ENCODE measurements around the gene NR4A2. TPM values are rescaled to one million over a fixed set of nuclear protein-coding genes. Genes with fewer than 3 reads are reported as not detected.

NR4A2 gene
- total RNA-seq (2021) (1.1 and 1.8 TPM in 2 replicates), Bru-seq, nascent RNA (percentile 60 among the genes with signal in this experiment), BruChase-seq, experiment 1, labeled RNA remaining after a 2-hour chase (percentile 43 among the genes with signal in this experiment), BruChase-seq, experiment 2, labeled RNA remaining after a 6-hour chase (percentile 36 among the genes with signal in this experiment)
- long read RNA-seq, partial matches to known transcripts = 0 of 2 reads
- long read RNA-seq, other reads (novel, unspliced or antisense) = 2 of 2 reads

GRCh38 chr2:156332534-156333273 lies at the start of gene NR4A2:
Gene NR4A2 (minus strand): TSS chr2:156332721. CDS start chr2:156330186, 2,535 bp downstream.
- Histone ChIP-seq H3K4me3 (ENCODE audit: low read depth, low read length, poor library complexity, severe bottlenecking) (peak within 1 kb of the TSS; percentile 79), H3K4me1 (ENCODE audit: insufficient read depth, low read length, poor library complexity, severe bottlenecking) (peaks cover 20% of the 10 kb centered on the region), H3K27ac (ENCODE audit: low read depth, low read length, poor library complexity, severe bottlenecking) (peak within 1 kb of the TSS; percentile 91), H3K27me3 (replicated peaks; ENCODE audit: insufficient read depth, low read depth, low read length, poor library complexity) (no peaks in the 10 kb centered on the region), H3K9me3 (ENCODE audit: low read depth, low read length, poor library complexity, severe bottlenecking) (no peaks in the 10 kb centered on the region), H3K36me3 (ENCODE audit: insufficient read depth, low read length, poor library complexity, severe bottlenecking) (no peaks in the 10 kb centered on the region)
- ChIA-PET POLR2A (ENCODE audit: low non-redundant PET) (no interaction called here), CTCF (no interaction called here)
- TF ChIP-seq EZH2 (IDR thresholded peaks at IDR 0.05; ENCODE audit: borderline replicate concordance, low read depth, low read length, poor library complexity, severe bottlenecking) = no peak
- no peak for TF ChIP-seq CTCF (conservative IDR thresholded peaks at IDR 0.05; ENCODE audit: low read depth, low read length)
- TSS peak; percentile 80 for BruUV-seq (replicated peaks)
- peak; percentile 87 for DNase-seq (ENCODE audit: low spot score)
- intact Hi-C loops (cut with micrococcal nuclease; ENCODE audit: unreplicated experiment) = loop anchor here (2.0 to 10.0 kb wide), 2 partner anchors 68 to 958 kb away; no protein-coding TSS in a partner anchor

GRCh38 chr2:156380117-156380645 lies 47.7 kb upstream of the NR4A2 start:
- H3K27me3 ChIP-seq (replicated peaks; ENCODE audit: insufficient read depth, low read depth, low read length, poor library complexity) = no peaks in the 10 kb centered on the region
- ChIA-PET CTCF (no interaction called here), POLR2A (ENCODE audit: low non-redundant PET) (no interaction called here)
- no TSS peak for BruUV-seq (replicated peaks)
- H3K36me3 ChIP-seq (ENCODE audit: insufficient read depth, low read length, poor library complexity, severe bottlenecking) = no peaks in the 10 kb centered on the region
- no peak overlapping the region for H3K4me3 ChIP-seq (ENCODE audit: low read depth, low read length, poor library complexity, severe bottlenecking)
- intact Hi-C loops (cut with micrococcal nuclease; ENCODE audit: unreplicated experiment) = no loop called here
- no peaks in the 10 kb centered on the region for H3K9me3 ChIP-seq (ENCODE audit: low read depth, low read length, poor library complexity, severe bottlenecking)
- no peak for TF ChIP-seq EZH2 (IDR thresholded peaks at IDR 0.05; ENCODE audit: borderline replicate concordance, low read depth, low read length, poor library complexity, severe bottlenecking)
- TF ChIP-seq CTCF (conservative IDR thresholded peaks at IDR 0.05; ENCODE audit: low read depth, low read length) = no peak
- H3K4me1 ChIP-seq (ENCODE audit: insufficient read depth, low read length, poor library complexity, severe bottlenecking) = no peaks in the 10 kb centered on the region
- no peak overlapping the region for H3K27ac ChIP-seq (ENCODE audit: low read depth, low read length, poor library complexity, severe bottlenecking)
- no peak for DNase-seq (ENCODE audit: low spot score)

- no peaks in the 10 kb centered on the region for H3K9me3 ChIP-seq (ENCODE audit: low read depth, low read length, poor library complexity, severe bottlenecking)
- H3K27me3 ChIP-seq (replicated peaks; ENCODE audit: insufficient read depth, low read depth, low read length, poor library complexity) = no peaks in the 10 kb centered on the region
- no peaks in the 10 kb centered on the region for H3K36me3 ChIP-seq (ENCODE audit: insufficient read depth, low read length, poor library complexity, severe bottlenecking)
- H3K4me1 ChIP-seq (ENCODE audit: insufficient read depth, low read length, poor library complexity, severe bottlenecking) = no peaks in the 10 kb centered on the region
- H3K4me3 ChIP-seq (ENCODE audit: low read depth, low read length, poor library complexity, severe bottlenecking) = no peak overlapping the region
- POLR2A ChIA-PET (ENCODE audit: low non-redundant PET) = no interaction called here
- no peak for DNase-seq (ENCODE audit: low spot score)
- TF ChIP-seq CTCF (conservative IDR thresholded peaks at IDR 0.05; ENCODE audit: low read depth, low read length) (no peak), EZH2 (IDR thresholded peaks at IDR 0.05; ENCODE audit: borderline replicate concordance, low read depth, low read length, poor library complexity, severe bottlenecking) (no peak)
- H3K27ac ChIP-seq (ENCODE audit: low read depth, low read length, poor library complexity, severe bottlenecking) = no peak overlapping the region
- intact Hi-C loops (cut with micrococcal nuclease; ENCODE audit: unreplicated experiment) = no loop called here
- CTCF ChIA-PET = no interaction called here
- no TSS peak for BruUV-seq (replicated peaks)
Observed at GRCh38 chr2:156379714-156380113, 47.2 kb upstream of the NR4A2 start.
